HUES64 (cell line): ENCODE measurements around the gene FMO4.
"Not testable (repeated sequence)": the region's sequence is repeated elsewhere in the genome, so short reads cannot be mapped to it uniquely, and the experiment has no call there.

Source experiments
- H3K27ac ChIP-seq: 2 replicates; pipeline ENCODE4 v1.7.0; 2013; ENCODE audit warnings: low read depth, low read length, inconsistent platforms
- H3K27me3 ChIP-seq: 2 replicates; pipeline ENCODE4 v1.6.1; 2013; ENCODE audit warnings: mild to moderate bottlenecking, low read length; ENCODE audit not compliant: insufficient read depth
- H3K36me3 ChIP-seq: 2 replicates; pipeline ENCODE4 v1.6.1; 2013; ENCODE audit warnings: mild to moderate bottlenecking, low read length; ENCODE audit not compliant: insufficient read depth
- H3K4me1 ChIP-seq: 2 replicates; pipeline ENCODE4 v1.6.1; 2013; ENCODE audit warnings: mild to moderate bottlenecking, low read length, moderate library complexity; ENCODE audit not compliant: insufficient read depth
- H3K4me3 ChIP-seq: 2 replicates; pipeline ENCODE4 v1.5.1; 2013; ENCODE audit warnings: mild to moderate bottlenecking, low read length, moderate library complexity
- H3K9ac ChIP-seq: 2 replicates; pipeline ENCODE4 v1.6.1; 2013; ENCODE audit warnings: mild to moderate bottlenecking, low read depth, low read length
- H3K9me3 ChIP-seq: 2 replicates; pipeline ENCODE4 v1.6.1; 2013; ENCODE audit warnings: low read depth, low read length; ENCODE audit not compliant: insufficient read depth
- WGBS: fragments of 150-250, 120-280 bp; methylation state at CpG from one replicate; pipeline ENCODE4 v1.1.7; 2013; ENCODE audit warnings: missing lambda C conversion rate; 5-methylcytosine and 5-hydroxymethylcytosine counted together

Gene FMO4

DNA sequence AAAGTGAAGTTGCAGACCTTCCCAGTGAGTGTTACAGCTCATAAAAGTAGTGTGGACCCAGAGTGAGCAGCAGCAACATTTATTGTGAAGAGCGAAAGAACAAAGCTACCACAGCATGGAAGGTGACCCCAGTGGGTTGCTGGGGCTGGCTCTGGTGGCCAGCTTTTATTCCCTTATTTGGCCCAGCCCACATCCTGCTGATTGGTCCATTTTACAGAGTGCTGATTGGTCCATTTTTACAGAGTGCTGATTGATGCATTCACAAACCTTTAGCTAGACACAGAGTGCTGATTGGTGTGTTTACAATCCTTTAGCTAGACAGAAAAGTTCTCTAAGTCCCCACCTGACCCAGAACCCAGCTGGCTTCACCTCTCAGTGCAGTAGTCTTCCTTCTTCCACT, 76.8 kb downstream of the FMO4 start:
- not testable (repeated sequence) for H3K9ac ChIP-seq, H3K9me3 ChIP-seq, H3K36me3 ChIP-seq, H3K4me3 ChIP-seq, H3K27me3 ChIP-seq, H3K4me1 ChIP-seq, H3K27ac ChIP-seq
- WGBS, result 94% methylated on average over 1 of the region's 1 CpG
